ENCODE data around the gene GALT.
A peak's percentile ranks its signal among the peaks of the same experiment; 100 is the strongest.
"Not testable (repeated sequence)": the region's sequence is repeated elsewhere in the genome, so short reads cannot be mapped to it uniquely, and the experiment has no call there.

The GALT gene

DNA sequence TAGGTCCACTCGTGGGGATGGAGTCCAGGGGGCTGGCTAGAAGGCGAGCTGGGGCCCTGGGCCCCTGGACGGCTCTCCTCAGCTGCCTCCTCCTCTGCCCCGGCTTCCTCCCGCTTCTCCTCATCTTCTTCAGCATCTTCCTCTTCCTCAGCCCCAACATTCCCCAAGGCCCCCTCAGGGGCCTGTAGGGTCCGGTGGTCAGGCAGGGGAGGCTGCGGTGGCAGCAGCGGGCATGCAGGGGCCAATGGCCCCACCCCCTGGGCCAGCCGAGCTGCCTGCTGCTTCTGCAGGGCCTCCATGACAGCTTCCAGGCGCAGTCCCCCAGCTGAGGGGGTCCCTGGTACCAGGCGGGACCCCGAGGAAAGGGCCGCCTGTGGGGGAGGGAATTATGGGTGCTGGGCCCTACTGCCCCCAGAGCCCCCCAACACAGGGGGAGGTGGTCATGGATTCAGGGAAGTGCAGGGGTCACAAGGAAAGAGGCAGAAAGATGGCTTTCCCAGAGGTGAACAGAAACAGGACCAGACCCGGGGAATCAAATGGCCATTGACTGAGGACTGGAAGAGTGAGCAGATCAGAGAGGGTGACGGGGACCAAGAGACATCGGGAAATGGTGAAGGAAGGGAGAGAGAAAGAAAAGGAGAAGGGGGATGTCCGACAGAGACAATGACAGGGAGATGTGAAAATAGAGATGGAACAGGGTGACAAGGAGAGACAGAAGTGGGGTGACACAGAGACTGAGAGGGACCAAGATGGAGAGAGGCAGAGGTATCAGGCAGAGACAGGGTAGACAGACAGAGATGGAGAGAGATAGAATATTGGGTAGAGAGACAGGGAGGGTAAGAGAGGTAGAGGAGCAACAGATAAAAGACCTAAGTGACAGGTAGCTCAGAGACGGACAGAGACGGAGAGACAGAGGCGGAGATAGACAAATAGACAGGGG, 18.5 kb upstream of the GALT start:
- DNase-seq (ENCODE audit: low read depth in 1 of 2, low spot score in 1 of 2): no peak

DNA sequence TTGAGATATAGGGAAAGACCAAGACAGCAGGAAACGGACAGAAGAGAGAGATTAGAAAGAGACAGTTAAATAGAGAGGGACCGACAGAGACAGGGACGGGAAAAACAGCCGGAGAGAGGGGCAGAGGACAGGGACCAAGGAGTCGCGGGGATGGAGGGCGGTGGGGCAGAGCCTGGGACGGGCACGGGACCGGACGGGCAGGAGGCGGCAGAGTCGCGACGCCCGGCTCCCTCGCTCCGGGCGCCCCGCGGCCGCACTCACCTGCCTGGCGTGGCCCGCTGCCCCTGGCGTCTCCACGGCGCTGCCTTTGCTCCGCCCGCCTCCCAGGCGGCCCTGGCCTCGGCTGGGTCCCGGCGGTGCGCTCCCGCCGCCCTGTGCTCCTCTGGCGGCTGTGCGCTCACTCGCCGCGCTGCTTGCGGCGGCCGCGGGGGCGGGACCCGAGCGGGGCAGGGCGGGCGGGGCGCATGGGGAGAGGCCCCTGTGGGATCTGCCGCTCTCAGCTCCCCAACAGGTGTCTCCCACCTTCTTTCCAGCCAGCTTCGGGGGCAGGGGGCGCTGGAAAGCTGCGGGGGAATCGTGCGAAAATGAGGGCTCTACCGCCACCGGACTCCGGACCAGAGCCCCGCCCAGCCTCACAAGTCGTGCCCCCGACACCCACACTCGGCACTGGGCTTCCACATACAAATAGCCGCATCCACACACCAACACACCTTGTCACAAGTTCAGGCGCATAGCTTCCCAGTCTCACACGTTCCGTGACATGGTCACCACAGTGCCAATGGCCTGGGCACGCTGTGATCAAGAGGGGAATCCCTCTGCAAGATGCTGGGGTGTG, 17.6 kb upstream of the GALT start, which contains the start of gene ARID3C:
Gene ARID3C (minus strand): TSS at position 411 of the 835 bp plus-strand sequence. CDS start 1,052 bp downstream, outside the sequence.
- DNase-seq (ENCODE audit: low read depth in 1 of 2, low spot score in 1 of 2): no peak

GRCh38 chr9:34629491-34629808, 17.0 kb upstream of the GALT start:
- no peak for DNase-seq (ENCODE audit: low read depth in 1 of 2, low spot score in 1 of 2)

DNA sequence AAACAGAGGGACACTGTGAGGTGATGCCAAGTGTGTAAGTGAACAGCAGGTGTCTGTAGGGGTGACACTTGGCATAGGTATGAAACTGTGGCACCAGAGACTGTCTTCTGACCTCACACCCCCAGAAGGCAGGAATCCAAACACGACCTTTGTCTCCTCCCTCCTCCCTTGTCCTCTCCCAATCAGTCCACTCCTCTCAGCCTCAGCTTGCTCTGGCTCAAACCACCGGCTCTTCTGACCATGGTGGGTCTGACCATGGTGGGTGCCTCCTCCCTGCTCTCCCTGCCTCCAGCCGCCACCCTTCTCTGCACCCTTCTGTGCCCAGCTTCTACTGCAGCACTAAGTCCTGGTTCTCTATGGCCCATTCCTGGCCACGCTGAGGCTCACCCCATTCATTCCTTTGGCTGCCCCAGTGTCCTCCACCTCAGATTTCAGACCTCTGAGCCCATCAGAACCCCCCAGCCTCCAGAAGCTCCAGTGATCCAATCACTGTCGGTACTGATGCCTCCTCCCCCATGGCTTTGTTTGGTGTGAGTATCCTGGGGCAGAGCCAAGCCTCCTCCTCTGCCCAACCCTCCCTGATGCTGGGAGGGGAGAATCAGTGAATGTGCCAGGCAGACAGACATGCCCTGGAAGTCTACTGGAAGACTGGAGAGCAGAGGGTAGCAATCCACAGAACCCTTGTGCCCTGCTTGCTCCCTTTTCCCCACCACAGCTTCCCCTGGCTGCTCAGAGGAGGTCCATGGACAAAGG, 15.9 kb upstream of the GALT start:
- DNase-seq (ENCODE audit: low read depth in 1 of 2, low spot score in 1 of 2): no peak

DNA sequence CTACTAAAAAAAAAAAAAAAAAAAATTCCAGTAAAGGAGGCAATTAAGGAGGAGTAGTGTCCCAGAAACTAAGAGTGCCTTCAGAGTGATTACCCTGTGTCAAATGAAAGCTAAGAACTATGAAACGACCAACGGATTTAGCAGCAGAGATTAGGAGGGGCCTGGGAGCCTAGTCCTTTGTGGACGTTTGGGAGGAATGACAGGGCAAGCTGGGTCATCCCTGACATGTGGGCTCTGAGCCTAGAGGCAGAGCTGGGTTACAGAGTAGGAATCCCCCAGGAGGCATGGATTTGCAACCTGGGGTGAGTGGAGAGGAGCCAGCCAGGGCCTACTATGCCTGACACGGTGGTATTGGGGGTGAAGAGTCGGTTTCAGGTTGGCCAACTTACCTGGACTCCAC, 13.3 kb upstream of the GALT start:
- DNase-seq (ENCODE audit: low read depth in 1 of 2, low spot score in 1 of 2): no peak

DNA sequence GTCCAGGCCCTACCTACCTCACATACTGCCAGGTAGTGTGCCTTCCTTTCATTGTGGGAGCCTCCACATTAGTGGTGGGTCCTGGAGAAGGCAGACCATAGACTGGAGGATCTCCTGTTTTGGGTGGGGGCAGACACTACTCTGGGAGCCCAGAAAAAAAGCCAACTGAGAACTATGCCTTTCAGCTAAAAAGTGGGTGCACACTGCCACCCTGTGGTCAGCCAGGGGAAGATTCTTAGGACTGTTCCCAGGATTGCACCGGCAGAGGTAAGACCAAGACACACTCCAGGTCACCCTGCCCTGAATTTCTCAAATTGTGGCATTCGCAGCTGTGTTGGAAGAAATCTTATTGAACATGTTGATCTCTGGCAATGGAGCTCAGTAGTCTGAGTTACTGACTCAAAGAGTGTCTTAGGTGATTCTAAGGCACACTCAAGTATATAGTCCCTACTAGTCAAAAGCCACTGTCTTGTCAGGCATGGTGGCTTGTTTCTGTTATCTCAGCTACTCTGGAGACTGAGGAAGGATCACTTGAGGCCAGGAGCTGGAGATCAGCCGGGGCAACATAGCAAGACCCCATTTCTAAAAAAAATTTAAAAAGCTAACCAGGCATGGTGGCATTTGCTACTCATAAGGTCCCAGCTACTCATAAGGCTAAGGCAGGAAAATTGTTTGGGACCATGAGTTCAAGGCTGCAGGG, 12.5 kb upstream of the GALT start:
- peak; percentile 52 to 54 for DNase-seq (ENCODE audit: low read depth in 1 of 2, low spot score in 1 of 2)

GRCh38 chr9:34634551-34635248, 11.8 kb upstream of the GALT start:
- DNase-seq (ENCODE audit: low read depth in 1 of 2, low spot score in 1 of 2): no peak

GRCh38 chr9:34635556-34635955, 10.9 kb upstream of the GALT start:
- no peak for DNase-seq (ENCODE audit: low read depth in 1 of 2, low spot score in 1 of 2)

- DNase-seq (ENCODE audit: low read depth in 1 of 2, low spot score in 1 of 2): peak in 1 of 2 donors; percentile 19
Observed at GRCh38 chr9:34636791-34637355, 9.6 kb upstream of the GALT start.

- peak; percentile 83 to 90 for DNase-seq (ENCODE audit: low read depth in 1 of 2, low spot score in 1 of 2)
Observed at GRCh38 chr9:34637356-34638137, 8.9 kb upstream of the GALT start, which contains the start of gene SIGMAR1. Gene SIGMAR1 (minus strand): TSS chr9:34637787. CDS start chr9:34637697, 90 bp downstream.

DNA sequence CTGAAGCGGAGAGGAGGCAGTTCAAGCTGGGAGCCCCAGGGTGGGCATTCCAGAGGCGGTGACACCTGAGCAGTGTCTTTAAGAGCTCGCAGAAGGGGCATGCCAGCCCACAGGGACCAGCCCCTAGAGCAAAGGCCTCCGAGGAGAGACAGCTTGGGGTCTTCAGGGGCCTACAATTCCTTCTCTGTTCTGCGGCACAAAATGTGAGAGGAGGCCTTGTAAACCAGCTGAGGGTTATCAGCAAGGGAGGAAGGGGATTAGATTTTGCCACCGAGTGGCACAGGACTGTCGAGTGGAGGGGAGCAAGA, 8.4 kb upstream of the GALT start:
- DNase-seq (ENCODE audit: low read depth in 1 of 2, low spot score in 1 of 2): no peak

DNA sequence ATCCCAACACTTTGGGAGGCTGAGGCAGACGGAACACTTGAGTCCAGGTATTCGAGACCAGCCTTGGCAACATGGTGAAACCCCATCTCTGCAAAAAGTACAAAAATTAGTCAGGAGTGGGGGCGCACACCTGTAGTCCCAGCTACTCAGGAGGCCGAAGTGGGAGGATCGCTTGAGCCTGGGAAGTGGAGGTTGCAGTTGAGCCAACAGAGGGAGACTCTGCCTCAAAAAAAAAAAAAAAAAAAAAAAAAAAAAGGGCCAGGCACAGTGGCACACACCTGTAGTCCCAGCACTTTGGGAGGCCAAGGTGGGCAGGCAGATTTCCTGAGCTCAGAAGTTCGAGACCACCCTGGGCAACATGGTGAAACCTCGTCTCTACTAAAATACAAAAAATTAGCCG, 7.2 kb upstream of the GALT start:
- DNase-seq (ENCODE audit: low read depth in 1 of 2, low spot score in 1 of 2): not testable (repeated sequence)

DNA sequence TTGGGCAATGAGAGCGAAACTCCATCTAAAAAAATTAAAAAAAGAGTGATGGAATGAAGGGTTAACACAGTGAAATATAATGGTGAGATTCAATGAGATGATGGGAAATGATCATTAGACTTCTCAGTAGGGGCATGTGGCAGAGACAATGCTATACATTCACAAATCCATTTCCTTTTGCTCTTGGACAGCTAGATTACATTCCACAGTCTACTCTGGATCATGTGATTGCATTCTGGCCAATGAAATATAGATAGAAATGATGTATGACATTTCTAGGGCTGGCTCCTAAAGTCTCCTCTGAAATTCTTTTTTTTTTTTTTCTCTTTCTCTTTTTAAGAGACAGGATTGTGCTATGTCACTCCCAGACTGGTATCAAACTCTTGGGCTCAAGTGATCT, 3.8 kb upstream of the GALT start:
- no peak for DNase-seq (ENCODE audit: low read depth in 1 of 2, low spot score in 1 of 2)

GRCh38 chr9:34644766-34645314, 1.6 kb upstream of the GALT start:
- no peak for DNase-seq (ENCODE audit: low read depth in 1 of 2, low spot score in 1 of 2)

- DNase-seq (ENCODE audit: low read depth in 1 of 2, low spot score in 1 of 2): no peak
Observed at GRCh38 chr9:34647084-34647403, 569 bp downstream of the GALT start.

GRCh38 chr9:34647651-34648050, 1.2 kb downstream of the GALT start:
- DNase-seq (ENCODE audit: low read depth in 1 of 2, low spot score in 1 of 2): no peak

GRCh38 chr9:34648673-34649072, 2.2 kb downstream of the GALT start:
- DNase-seq (ENCODE audit: low read depth in 1 of 2, low spot score in 1 of 2): no peak

DNA sequence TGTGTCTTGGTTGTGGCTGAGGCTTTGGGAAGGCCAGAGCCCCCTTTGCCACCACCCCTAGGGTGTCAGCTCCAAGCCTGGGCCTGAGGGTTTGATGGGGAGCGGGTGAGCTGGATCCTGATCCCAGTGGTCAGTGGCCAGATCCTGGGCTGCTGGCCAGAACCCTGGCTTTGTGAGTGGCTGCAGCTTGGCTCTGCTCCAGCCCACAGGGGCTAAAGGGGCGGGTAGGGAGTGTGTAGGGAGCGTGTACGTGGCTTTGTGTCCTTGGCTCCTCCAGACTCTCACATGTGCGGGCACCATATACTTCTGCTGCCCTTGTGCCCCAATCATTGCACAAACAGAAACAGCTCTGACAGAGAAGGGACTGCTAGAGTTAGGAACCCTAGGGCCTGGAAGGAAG, 4.3 kb downstream of the GALT start:
- DNase-seq (ENCODE audit: low read depth in 1 of 2, low spot score in 1 of 2): no peak

- no peak for DNase-seq (ENCODE audit: low read depth in 1 of 2, low spot score in 1 of 2)
Observed at GRCh38 chr9:34651321-34651720, 4.8 kb downstream of the GALT start.
